H7 (cell line): Measurements from ENCODE around the gene GNAI1. TPM values are rescaled to one million over a fixed set of nuclear protein-coding genes. Genes with fewer than 3 reads are reported as not detected.

Experiments used
- DNase-seq: peaks from one replicate; pipeline ENCODE4 v3.0.0; 2012
- H3K27me3 ChIP-seq: 2 replicates; pipeline ENCODE4 v1.6.0; 2011; ENCODE audit warnings: mild to moderate bottlenecking, low read length; ENCODE audit not compliant: control insufficient read depth, insufficient read depth
- H3K36me3 ChIP-seq: replicated peaks from 2 replicates; pipeline ENCODE4 v1.5.1; 2011; ENCODE audit warnings: low read length; ENCODE audit not compliant: control insufficient read depth, insufficient read depth
- H3K4me3 ChIP-seq: 2 replicates; pipeline ENCODE4 v1.5.1; 2011; ENCODE audit warnings: low read depth, mild to moderate bottlenecking, control low read depth, low read length, moderate library complexity; ENCODE audit not compliant: insufficient read depth
- total RNA-seq: library from RNA; depleted of rRNA; stranded (reverse); fragments of >200 nt; shearing (Covaris generic); gene quantifications from 2 replicates; pipeline ENCODE4 v1.2.3, GENCODE V29; 2014

The GNAI1 gene
- total RNA-seq, 1 experiment from 2014 or later, result 19.4 TPM

DNA sequence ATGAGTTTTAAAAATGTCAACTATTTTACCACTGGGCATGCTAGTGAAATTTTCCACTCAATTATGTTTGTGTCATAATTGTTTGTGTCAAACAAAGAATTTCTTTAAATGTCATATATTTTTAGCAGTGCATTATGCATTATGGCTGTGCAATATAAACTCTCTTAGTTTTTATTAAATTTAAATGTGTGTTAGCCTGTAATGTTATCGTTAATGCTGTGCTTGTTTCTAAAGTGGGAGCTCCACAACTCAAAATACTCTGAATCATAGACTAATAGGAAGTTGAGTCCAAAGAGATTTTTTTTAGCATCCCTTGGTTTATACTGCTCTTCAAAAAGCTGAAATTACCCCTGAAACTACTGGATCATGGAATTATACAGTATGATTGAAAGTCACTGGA lies 26.8 kb downstream of the GNAI1 start:
- no peak for DNase-seq
- no peaks in the 10 kb centered on the region for H3K27me3 ChIP-seq
- no peaks in the 10 kb centered on the region for H3K36me3 ChIP-seq
- H3K4me3 ChIP-seq, result no peak overlapping the region

DNA sequence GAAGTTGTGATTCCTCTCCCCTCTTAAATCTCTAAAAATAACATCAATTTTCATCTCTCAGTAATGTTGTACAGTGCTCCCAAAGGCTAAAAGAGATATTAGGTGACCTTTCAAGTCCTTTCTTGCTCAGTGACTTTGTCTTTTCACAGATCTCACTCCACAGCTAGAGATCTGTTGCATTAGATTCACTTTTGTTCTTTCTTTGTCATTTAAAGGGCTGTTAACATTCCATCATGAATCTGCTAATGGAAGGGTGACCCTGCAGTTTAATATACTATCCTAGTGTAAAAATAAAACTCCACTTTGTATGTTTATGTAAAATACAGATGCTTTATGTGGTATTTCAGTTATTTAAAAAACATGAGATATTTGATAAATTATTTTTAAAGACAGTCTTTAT lies 30.5 kb downstream of the GNAI1 start:
- Histone ChIP-seq H3K27me3 (no peaks in the 10 kb centered on the region), H3K36me3 (no peaks in the 10 kb centered on the region), H3K4me3 (no peak overlapping the region)
- peak; percentile 7 for DNase-seq

DNA sequence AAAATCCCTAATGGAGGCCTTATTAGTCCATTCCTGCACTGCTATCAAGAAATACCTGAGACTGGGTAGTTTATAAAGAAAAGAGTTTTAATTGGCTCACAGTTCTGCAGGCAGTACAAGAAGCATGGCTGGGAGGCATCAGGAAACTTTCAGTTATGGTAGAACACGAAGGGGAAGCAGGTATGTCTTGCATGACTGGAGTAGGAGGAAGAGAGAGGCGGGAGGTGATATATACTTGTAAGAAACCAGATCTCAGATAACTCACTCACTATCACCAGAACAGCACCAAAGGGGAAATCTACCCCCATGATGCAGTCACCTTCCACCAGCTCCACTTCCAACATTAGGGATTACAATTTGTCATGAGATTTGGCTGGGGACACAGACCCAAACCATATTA lies 35.8 kb downstream of the GNAI1 start:
- no peak for DNase-seq
- Histone ChIP-seq H3K4me3 (no peak overlapping the region), H3K27me3 (no peaks in the 10 kb centered on the region), H3K36me3 (no peaks in the 10 kb centered on the region)

DNA sequence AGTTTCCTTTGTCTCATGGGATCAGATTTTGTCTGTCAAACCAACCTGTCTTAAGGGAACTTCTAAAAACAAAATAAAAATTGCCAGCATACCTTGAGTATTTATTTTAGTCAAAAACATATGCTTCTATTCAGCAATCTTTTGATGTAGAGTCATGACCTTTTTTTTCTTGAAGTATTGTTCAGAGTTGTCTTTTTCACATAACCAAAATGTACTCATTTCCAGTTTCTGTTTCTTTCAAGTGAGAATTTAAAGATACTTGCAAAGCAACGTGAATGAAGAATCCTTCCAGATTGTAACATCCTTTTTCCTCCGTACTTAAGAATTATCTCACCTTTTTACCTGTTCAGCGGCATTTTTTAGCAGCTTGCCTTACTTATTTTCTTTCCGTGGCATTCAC lies 37.8 kb downstream of the GNAI1 start:
- no peak for DNase-seq
- H3K27me3 ChIP-seq, result no peaks in the 10 kb centered on the region
- H3K4me3 ChIP-seq, result no peak overlapping the region

DNA sequence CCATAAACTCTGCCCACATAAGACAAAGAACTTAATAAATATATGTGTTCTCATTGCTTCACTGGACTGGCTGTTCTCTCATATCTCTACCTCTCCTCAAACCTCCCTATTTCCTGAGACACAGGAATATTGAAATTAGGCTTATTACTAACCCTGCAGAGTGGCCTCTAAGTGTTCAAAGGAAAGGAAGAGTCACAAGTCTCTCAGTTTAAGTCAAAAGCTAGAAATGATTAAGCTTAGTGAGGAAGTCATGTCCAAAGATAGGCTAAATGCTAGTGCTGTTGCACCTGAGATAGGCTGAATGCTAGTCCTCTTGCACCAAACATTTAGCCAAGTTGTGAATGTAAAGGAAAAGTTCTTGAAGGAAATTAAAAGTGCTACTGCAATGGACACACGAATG lies 41.1 kb downstream of the GNAI1 start:
- H3K4me3 ChIP-seq, result no peak overlapping the region
- DNase-seq, result no peak
- no peaks in the 10 kb centered on the region for H3K27me3 ChIP-seq
- no peaks in the 10 kb centered on the region for H3K36me3 ChIP-seq

More for the DNA sequence above, 37.8 kb downstream of the GNAI1 start:
- H3K36me3 ChIP-seq, result no peaks in the 10 kb centered on the region

DNA sequence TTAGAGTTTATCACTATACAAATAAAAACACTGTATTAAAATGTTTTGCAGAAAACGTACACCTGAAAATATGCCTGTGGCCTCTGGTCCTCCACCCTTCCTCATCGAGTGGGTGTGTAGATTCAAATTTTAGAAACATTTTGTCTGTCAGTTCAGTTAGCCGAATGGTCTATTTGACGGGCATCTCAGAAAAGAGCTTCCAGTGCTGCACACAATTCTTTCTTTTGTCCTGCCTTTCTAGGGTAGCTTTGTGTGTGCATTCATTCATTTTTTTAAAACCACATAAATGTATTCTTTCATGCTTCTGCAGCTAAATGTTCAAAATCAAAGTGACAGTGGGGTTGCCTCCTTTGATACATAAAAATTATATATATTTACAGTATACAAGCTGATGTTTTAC lies 46.8 kb downstream of the GNAI1 start:
- no peaks in the 10 kb centered on the region for H3K36me3 ChIP-seq
- no peak for DNase-seq
- H3K4me3 ChIP-seq, result no peak overlapping the region
- no peaks in the 10 kb centered on the region for H3K27me3 ChIP-seq

DNA sequence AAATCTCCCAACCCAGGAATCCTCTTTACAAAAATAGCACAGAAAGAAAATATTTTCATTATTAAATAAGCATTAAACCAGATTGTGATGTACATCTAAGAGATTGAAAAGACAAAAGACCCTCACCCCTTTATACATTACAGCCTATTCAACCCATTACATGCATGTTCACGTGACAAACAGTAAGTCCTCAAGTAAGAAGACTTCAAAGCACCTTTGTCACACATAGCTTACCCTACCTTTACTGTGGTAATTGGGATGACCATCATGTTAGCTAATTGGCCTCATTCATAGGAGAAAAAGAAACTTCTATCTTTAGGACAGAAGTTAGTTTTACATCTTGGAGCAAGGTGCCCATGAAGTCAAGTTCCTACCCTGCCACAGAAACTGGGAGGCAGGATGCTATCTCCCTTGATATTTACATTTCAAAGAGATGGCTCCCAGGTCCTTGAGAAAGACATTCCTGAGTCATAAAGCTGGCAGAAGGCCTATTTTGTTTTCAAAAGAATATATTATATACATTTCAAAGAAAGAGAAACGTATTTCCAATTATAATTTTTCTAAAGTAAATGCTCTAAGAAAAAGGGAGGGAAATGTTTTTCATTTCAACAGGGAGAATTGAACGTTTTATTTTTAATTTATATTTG lies 48.1 kb downstream of the GNAI1 start:
- DNase-seq, result no peak
- Histone ChIP-seq H3K4me3 (no peak overlapping the region), H3K36me3 (no peaks in the 10 kb centered on the region), H3K27me3 (no peaks in the 10 kb centered on the region)

DNA sequence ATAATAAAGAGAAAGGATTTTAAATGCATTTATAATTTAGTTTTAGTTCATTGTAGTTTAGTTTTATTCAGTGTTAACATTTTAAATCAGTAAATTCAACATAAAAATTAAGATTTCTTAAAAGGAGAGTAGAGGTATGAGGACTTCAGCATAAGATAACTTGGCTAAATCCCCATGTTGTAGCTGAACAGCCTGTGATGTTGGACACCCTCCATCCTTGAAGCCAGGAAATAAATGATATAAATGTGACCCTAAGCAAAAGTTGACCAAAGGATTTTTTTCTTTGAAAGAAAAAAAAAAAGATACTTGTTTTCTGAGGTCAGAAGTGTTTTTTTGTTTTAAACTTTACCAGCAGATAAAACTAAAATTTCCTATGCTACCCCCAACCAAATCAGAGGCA lies 48.7 kb downstream of the GNAI1 start:
- no peak for DNase-seq
- no peak overlapping the region for H3K4me3 ChIP-seq
- no peaks in the 10 kb centered on the region for H3K27me3 ChIP-seq
- no peaks in the 10 kb centered on the region for H3K36me3 ChIP-seq

DNA sequence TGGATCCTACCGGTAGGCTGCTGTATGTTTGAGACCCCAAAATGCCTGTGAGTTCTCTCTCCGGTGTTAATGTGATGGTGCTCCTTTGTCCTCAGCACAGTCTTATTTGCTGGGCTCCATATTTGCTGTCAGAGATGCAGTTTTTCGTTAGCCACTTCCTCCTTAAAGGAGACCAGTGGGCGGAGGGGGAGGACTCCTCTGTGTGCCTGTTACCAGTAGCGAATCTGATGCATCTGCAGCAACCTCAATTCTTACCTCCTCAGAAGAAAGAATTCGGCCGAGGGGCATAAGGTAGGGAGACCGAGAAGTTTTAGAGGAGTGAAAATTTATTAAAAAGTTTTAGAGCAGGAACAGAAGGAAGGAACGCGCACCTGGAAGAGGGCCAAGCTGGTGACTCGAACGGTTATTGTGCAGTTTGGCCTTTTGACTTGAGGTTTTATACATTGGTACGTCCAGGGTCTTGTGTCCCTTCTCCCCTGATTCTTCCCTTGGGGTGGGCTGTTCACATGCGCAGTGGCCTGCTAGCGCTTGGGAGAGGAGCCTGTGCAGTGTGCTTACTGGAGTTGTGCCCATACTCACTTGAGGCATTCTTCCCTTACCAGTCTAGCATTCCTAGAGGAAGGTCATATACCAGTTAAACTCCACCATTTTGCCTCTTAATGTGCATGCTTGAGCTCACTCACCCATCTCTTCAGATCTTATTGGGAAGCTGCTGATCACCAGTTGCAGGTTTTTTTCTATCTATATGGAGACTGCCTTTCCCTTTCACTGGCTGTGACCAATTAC lies 49.5 kb downstream of the GNAI1 start:
- Histone ChIP-seq H3K4me3 (no peak overlapping the region), H3K36me3 (no peaks in the 10 kb centered on the region), H3K27me3 (no peaks in the 10 kb centered on the region)
- DNase-seq, result no peak

DNA sequence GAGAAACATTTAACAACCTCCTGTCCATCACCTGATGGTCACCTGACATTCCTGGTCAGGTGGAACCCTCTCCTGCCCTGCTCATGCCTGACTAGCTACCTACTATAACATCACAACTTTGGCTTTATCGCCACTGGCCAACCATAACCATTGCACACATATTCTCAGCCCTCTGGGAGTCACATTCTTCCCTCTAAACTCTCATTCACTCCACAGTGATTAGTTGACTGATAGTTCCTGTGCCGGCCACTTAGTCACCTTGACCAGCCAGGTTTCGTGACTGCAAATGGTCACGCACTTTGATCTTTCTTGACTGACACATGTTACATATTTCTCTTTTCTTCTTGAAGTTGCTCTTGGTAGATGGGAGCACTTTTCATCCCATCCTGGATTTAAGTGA lies 50.1 kb downstream of the GNAI1 start:
- Histone ChIP-seq H3K4me3 (no peak overlapping the region), H3K27me3 (no peaks in the 10 kb centered on the region), H3K36me3 (no peaks in the 10 kb centered on the region)
- DNase-seq, result no peak

DNA sequence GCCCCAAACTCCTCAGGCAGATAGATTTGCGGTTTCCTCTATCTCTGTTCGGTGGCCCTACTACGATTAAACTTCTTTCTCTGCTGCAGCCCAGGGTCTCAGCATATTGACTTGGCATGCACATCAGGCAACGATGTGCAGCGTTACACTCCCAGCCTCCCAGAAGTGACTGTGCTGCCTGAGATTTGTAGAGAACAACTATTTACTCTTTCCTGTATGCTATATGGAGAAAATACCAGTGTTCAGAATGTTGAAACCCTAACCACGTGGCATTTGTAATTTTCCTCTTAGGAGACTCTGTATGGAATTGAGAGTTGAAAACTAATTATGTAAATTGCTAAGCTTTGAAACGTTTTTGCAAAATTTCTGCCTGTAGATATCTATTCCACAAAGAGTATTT lies 50.9 kb downstream of the GNAI1 start:
- no peak for DNase-seq
- no peaks in the 10 kb centered on the region for H3K27me3 ChIP-seq
- no peak overlapping the region for H3K4me3 ChIP-seq
- H3K36me3 ChIP-seq, result no peaks in the 10 kb centered on the region

DNA sequence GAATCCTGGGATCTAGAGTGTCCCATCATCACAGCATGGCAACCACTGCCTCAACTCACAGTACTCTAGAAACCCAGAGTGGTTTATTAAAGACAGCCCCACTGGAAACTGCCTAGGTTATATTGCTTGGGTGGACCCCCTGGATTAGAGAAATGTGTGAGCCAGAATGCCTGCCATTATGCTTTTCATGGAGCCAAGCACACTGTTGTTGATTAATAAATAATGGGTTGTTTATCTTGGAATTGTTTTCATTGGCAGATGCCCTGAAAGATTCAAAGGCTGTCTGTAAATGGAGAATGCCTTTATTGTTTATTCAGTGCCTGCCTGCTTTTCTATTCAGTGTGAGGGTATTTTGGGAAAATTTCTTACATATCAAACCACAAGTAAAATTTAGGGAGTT lies 52.1 kb downstream of the GNAI1 start:
- no peaks in the 10 kb centered on the region for H3K36me3 ChIP-seq
- H3K4me3 ChIP-seq, result no peak overlapping the region
- H3K27me3 ChIP-seq, result no peaks in the 10 kb centered on the region
- no peak for DNase-seq

DNA sequence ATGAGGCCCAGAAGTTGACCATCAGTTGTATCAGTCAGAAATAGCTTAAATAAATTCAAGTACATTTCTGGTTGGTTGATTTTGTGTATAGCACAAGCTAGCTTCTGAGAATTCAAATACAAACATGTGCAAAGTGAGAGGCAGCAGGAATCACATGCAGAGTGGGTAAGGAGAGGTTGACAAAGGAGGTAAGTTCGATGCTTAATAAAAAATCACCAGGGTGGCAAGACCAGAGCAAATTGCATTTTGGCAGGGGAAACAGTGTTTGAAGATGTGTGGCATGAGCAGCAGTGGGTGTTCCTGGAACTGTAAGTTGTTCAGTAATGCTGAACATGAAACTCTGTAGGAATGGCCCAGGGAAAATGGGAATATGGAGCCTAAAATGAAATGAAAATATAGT lies 52.6 kb downstream of the GNAI1 start:
- no peak for DNase-seq
- no peak overlapping the region for H3K4me3 ChIP-seq
- H3K27me3 ChIP-seq, result no peaks in the 10 kb centered on the region
- no peaks in the 10 kb centered on the region for H3K36me3 ChIP-seq

DNA sequence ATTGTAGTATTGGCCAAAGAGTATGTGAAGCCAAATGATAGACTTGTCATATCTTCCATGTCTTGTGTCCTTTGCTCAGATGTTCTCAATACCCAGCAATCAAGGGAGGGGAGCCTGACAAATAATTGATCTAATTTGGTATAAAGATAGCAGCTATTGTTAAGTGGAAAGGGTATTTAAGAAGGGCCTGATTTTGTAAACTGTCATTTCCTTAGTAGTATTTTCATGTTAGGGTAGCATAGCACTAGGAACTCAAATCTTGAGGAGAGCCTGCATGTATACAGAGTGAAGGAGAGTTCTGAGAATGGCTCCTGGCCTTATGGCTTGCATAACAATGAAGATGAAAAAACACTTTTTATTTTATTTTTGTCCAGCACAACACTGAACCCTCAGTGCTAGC lies 53.1 kb downstream of the GNAI1 start:
- H3K36me3 ChIP-seq, result no peaks in the 10 kb centered on the region
- no peaks in the 10 kb centered on the region for H3K27me3 ChIP-seq
- H3K4me3 ChIP-seq, result no peak overlapping the region
- no peak for DNase-seq

DNA sequence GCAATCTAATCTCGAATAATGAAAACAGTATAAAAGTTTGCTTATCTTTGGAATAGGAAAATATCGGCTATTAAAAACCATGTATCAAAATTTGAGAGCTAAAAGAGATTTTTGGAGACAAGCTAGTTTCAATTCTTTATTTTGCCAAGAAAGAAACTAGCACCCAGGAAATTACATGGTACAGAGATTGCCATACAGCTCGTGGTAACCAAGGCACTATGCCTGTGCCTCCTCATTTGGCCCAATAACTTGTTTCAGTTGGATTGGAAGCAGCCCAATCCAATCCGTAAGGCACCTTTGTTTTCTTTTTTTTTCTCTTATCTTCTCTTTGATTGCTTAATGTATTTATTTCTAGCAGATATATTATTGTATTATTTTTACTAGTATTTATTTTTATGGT lies 55.0 kb downstream of the GNAI1 start:
- DNase-seq, result no peak
- Histone ChIP-seq H3K4me3 (no peak overlapping the region), H3K27me3 (no peaks in the 10 kb centered on the region), H3K36me3 (no peaks in the 10 kb centered on the region)
